ENCODE results near the gene TMEM69. TPM values are rescaled to one million over a fixed set of nuclear protein-coding genes. Genes with fewer than 3 reads are reported as not detected.
A peak's percentile ranks its signal among the peaks of the same experiment; 100 is the strongest.

TMEM69 gene, protein sequence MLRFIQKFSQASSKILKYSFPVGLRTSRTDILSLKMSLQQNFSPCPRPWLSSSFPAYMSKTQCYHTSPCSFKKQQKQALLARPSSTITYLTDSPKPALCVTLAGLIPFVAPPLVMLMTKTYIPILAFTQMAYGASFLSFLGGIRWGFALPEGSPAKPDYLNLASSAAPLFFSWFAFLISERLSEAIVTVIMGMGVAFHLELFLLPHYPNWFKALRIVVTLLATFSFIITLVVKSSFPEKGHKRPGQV
- 56.0 and 65.2 TPM in 2 replicates for total RNA-seq (ENCODE audit: low replicate concordance)

DNA sequence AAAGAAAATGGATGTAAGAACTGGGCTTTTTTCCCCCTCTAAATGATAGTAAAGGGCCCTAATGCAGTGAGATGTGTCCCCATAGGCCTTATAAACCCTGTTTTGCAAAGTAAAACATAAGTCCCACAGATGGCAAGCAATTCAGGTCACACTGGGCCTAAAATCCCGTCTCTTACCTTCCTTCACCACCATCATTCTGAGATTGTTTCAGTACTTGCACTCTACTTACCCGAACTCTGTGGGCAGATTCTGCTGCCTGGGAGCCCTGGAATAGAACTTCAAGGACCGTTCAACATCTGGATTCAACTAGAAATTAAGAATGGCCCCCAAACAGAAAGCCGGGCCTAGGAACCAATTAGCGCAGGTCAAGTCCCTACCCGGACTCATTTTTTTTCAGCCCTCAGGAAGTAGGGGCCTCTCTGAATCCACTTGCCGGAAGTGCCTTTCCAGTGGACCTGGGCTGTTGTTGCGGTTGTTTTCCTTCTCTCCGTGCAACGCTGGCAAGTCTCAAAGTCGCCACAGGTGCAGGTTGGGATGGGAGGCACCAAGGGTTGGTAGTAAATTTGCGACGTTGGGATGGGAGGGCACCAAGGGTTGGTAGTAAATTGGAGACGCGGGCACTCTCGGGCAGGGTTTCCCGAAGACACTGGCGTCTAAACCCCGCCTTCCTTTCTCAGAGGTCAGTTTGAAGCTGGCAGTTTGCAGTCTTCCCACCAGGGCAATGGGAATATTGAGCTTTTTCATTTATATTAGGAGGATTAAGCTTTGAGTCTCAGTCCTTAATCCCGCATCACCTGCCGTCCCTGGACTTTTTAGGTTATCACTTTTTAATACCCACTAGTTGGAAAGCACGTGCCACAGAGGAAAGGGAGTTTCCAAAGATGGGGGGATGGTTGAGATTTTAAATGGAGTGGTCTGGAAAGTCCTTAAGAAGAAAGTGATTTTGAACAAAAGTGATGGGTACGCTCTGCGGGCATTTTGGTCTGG lies at the start of gene TMEM69:
Gene TMEM69, plus strand, starts transcription at position 428 of the 987 bp plus-strand sequence. CDS start 2,888 bp downstream, outside the sequence.
- Mint-ChIP-seq H3K4me1 (peaks cover 21% of the 10 kb centered on the region), H3K27me3 (ENCODE audit: insufficient read depth, low read depth) (peaks cover 8% of the 10 kb centered on the region), H3K9me3 (no peaks in the 10 kb centered on the region), H3K36me3 (peaks cover under 1% of the 10 kb centered on the region), H3K27ac (peak within 1 kb of the TSS; percentile 99), H3K4me3 (peak within 1 kb of the TSS; percentile 100)
- peak; percentile 88 for DNase-seq (ENCODE audit: low spot score)
- Histone ChIP-seq H3K36me3 (no peaks in the 10 kb centered on the region), H3K27me3 (no peaks in the 10 kb centered on the region), H3K4me2 (peak within 1 kb of the TSS; percentile 88), H3K79me2 (ENCODE audit: low read depth) (peaks cover 68% of the 10 kb centered on the region), H3F3A (ENCODE audit: low read depth) (peaks cover 12% of the 10 kb centered on the region), H3K27ac (peak within 1 kb of the TSS; percentile 93), H3K4me1 (peaks cover 15% of the 10 kb centered on the region), H3K9me3 (ENCODE audit: low read depth) (no peaks in the 10 kb centered on the region), H3K9ac (peak within 1 kb of the TSS; percentile 81), H3K4me3 (peak within 1 kb of the TSS; percentile 96), H4K20me1 (ENCODE audit: low read depth) (peaks cover 17% of the 10 kb centered on the region), H2AFZ (replicated peaks) (peak within 1 kb of the TSS; percentile 100)
- TF ChIP-seq EZH2 (IDR thresholded peaks at IDR 0.05) (peak; percentile 52), EZH2phosphoT487 (IDR thresholded peaks at IDR 0.05) (no peak)
- TF ChIP-seq, protein P1, sequence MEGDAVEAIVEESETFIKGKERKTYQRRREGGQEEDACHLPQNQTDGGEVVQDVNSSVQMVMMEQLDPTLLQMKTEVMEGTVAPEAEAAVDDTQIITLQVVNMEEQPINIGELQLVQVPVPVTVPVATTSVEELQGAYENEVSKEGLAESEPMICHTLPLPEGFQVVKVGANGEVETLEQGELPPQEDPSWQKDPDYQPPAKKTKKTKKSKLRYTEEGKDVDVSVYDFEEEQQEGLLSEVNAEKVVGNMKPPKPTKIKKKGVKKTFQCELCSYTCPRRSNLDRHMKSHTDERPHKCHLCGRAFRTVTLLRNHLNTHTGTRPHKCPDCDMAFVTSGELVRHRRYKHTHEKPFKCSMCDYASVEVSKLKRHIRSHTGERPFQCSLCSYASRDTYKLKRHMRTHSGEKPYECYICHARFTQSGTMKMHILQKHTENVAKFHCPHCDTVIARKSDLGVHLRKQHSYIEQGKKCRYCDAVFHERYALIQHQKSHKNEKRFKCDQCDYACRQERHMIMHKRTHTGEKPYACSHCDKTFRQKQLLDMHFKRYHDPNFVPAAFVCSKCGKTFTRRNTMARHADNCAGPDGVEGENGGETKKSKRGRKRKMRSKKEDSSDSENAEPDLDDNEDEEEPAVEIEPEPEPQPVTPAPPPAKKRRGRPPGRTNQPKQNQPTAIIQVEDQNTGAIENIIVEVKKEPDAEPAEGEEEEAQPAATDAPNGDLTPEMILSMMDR (IDR thresholded peaks at IDR 0.05), result peak; percentile 19

DNA sequence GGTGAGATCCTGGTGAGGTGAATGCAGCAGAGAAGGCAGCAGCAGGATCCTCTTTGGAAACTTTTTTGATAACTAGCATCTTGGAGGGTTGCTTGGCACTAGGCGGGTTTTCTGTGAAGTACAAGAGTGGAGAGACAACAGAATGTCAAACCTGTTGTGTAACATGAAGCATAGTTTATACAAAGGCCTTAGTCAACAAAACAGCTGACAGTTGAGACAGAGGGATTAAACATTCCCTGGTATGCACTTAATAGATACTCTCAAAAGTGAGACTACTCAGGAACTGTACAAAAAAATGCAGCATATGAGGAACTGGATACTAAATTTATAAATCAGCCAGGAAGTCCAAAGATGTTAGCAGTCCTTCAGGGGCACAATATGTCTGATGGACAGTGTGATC lies 47.7 kb upstream of the TMEM69 start:
- no peaks in the 10 kb centered on the region for H3K27me3 Mint-ChIP-seq (ENCODE audit: insufficient read depth, low read depth)
- H3K27ac ChIP-seq, result no peak overlapping the region
- DNase-seq (ENCODE audit: low spot score), result no peak
- peaks cover 21% of the 10 kb centered on the region for H3F3A ChIP-seq (ENCODE audit: low read depth)
- H3K4me2 ChIP-seq, result no peak overlapping the region
- H3K27me3 ChIP-seq, result no peaks in the 10 kb centered on the region
- H3K9ac ChIP-seq, result no peak overlapping the region
- H3K36me3 ChIP-seq, result peaks cover 27% of the 10 kb centered on the region
- no peak overlapping the region for H2AFZ ChIP-seq (replicated peaks)
- TF ChIP-seq EZH2 (IDR thresholded peaks at IDR 0.05) (no peak), EZH2phosphoT487 (IDR thresholded peaks at IDR 0.05) (no peak)
- TF ChIP-seq, protein P1 (IDR thresholded peaks at IDR 0.05), result no peak
- H3K27ac Mint-ChIP-seq, result no peak overlapping the region
- no peak overlapping the region for H3K4me3 Mint-ChIP-seq
- peaks cover 20% of the 10 kb centered on the region for H3K36me3 Mint-ChIP-seq
- H3K4me1 Mint-ChIP-seq, result no peaks in the 10 kb centered on the region
- no peaks in the 10 kb centered on the region for H3K4me1 ChIP-seq
- no peaks in the 10 kb centered on the region for H3K9me3 ChIP-seq (ENCODE audit: low read depth)
- peaks cover 10% of the 10 kb centered on the region for H3K79me2 ChIP-seq (ENCODE audit: low read depth)
- peaks cover 22% of the 10 kb centered on the region for H4K20me1 ChIP-seq (ENCODE audit: low read depth)
- H3K9me3 Mint-ChIP-seq, result no peaks in the 10 kb centered on the region
- no peak overlapping the region for H3K4me3 ChIP-seq

DNA sequence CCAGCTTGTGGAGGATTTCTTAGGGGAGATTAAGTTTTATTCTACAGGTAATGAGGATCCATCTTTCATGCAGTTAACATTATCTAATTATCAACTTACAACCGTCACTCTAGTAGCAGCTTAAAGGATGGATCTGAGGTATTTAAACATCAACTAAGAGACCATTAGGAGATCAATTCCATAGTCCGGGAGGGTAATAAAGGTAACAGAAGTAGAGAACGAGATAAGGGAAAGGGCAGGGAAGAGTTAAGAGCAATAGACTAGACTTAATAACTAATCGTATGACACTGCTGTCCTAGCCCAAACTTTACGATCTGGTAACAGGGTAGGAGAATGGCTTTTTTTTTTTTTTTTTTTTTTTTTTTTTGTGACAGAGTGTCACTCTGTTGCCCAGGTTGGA lies 44.7 kb upstream of the TMEM69 start:
- Histone ChIP-seq H3K4me1 (no peaks in the 10 kb centered on the region), H3K36me3 (peaks cover 20% of the 10 kb centered on the region), H4K20me1 (ENCODE audit: low read depth) (peaks cover 24% of the 10 kb centered on the region), H3K27me3 (no peaks in the 10 kb centered on the region), H3K79me2 (ENCODE audit: low read depth) (peaks cover 26% of the 10 kb centered on the region), H2AFZ (replicated peaks) (no peak overlapping the region), H3K27ac (no peak overlapping the region), H3F3A (ENCODE audit: low read depth) (peaks cover 23% of the 10 kb centered on the region), H3K4me2 (no peak overlapping the region), H3K9me3 (ENCODE audit: low read depth) (no peaks in the 10 kb centered on the region), H3K9ac (no peak overlapping the region), H3K4me3 (no peak overlapping the region)
- Mint-ChIP-seq H3K27ac (no peak overlapping the region), H3K9me3 (no peaks in the 10 kb centered on the region), H3K4me3 (no peak overlapping the region), H3K36me3 (peaks cover 28% of the 10 kb centered on the region), H3K4me1 (no peaks in the 10 kb centered on the region), H3K27me3 (ENCODE audit: insufficient read depth, low read depth) (no peaks in the 10 kb centered on the region)
- TF ChIP-seq EZH2phosphoT487 (IDR thresholded peaks at IDR 0.05), result no peak
- TF ChIP-seq EZH2 (IDR thresholded peaks at IDR 0.05), result no peak
- TF ChIP-seq, protein P1 (IDR thresholded peaks at IDR 0.05), result no peak
- no peak for DNase-seq (ENCODE audit: low spot score)
